PC-3 (cell line): ENCODE data around the gene AGFG1. TPM values are rescaled to one million over a fixed set of nuclear protein-coding genes. Genes with fewer than 3 reads are reported as not detected.
A peak's percentile ranks its signal among the peaks of the same experiment; 100 is the strongest.

ENCODE experiments used
- ATAC-seq: fragments of 200-7000 bp; cut with Tn5 transposase; 2 replicates; pipeline ENCODE4 v1.9.1; 2020; ENCODE audit warnings: mild to moderate bottlenecking, moderate library complexity
- BruUV-seq: library from RNA; stranded (reverse); fragments of 400-500 nt; replicated peaks from 2 replicates; lab custom pipeline; 2021; lab: Mats Ljungman, UMichigan
- CTCF ChIA-PET: fragments of 300-600 bp; sonication (Branson Sonifier 250); formaldehyde crosslinking; loops from one replicate; lab custom pipeline; 2022; ENCODE audit warnings: antibody characterized with exemption; lab: Charles Lee
- POLR2A ChIA-PET: fragments of 300-600 bp; sonication (Branson Sonifier 250); formaldehyde crosslinking; loops from one replicate; lab custom pipeline; 2022; ENCODE audit warnings: antibody characterized with exemption; ENCODE audit not compliant: unreplicated experiment; lab: Charles Lee
- DNase-seq: peaks from one replicate; pipeline ENCODE4 v3.0.0-alpha.2; 2015
- H2AFZ ChIP-seq: fragments of 300-600 bp; sonication (generic); 2 replicates; pipeline ENCODE4 v1.6.0; 2016; ENCODE audit warnings: antibody characterized with exemption, low read length
- H3F3A ChIP-seq: fragments of 300-600 bp; sonication (generic); one replicate; pipeline ENCODE4 v1.6.0; 2017; ENCODE audit warnings: antibody characterized with exemption, low read length, control low read depth, mild to moderate bottlenecking; ENCODE audit not compliant: unreplicated experiment
- H3K27ac ChIP-seq: fragments of 300-600 bp; sonication (generic); 2 replicates; pipeline ENCODE4 v1.5.1; 2016; ENCODE audit warnings: mild to moderate bottlenecking, low read length
- H3K27me3 ChIP-seq: fragments of 300-600 bp; sonication (generic); 2 replicates; pipeline ENCODE4 v1.6.1; 2016; ENCODE audit warnings: low read length, mixed read lengths
- H3K36me3 ChIP-seq: fragments of 300-600 bp; sonication (generic); 2 replicates; pipeline ENCODE4 v1.6.1; 2016; ENCODE audit warnings: low read depth, mixed run types, low read length, mixed read lengths
- H3K4me1 ChIP-seq: fragments of 300-600 bp; sonication (generic); 2 replicates; pipeline ENCODE4 v1.5.1; 2016; ENCODE audit warnings: low read length; ENCODE audit not compliant: insufficient read depth
- H3K4me2 ChIP-seq: fragments of 300-600 bp; sonication (generic); 2 replicates; pipeline ENCODE4 v1.6.0; 2016; ENCODE audit warnings: low read length
- H3K4me3 ChIP-seq: fragments of 300-600 bp; sonication (generic); 2 replicates; pipeline ENCODE4 v1.5.1; 2016; ENCODE audit warnings: mild to moderate bottlenecking, low read length, mixed read lengths
- H3K79me2 ChIP-seq: fragments of 300-600 bp; sonication (generic); 2 replicates; pipeline ENCODE4 v1.6.1; 2017; ENCODE audit warnings: low read length, mixed read lengths
- H3K9ac ChIP-seq: fragments of 300-600 bp; sonication (generic); 2 replicates; pipeline ENCODE4 v1.6.0; 2016; ENCODE audit warnings: mild to moderate bottlenecking, low read length
- H3K9me2 ChIP-seq: fragments of 300-600 bp; sonication (generic); replicated peaks from 2 replicates; pipeline ENCODE4 v1.6.1; 2016; ENCODE audit warnings: mixed run types, low read length, mixed read lengths
- H3K9me3 ChIP-seq: fragments of 300-600 bp; sonication (generic); 2 replicates; pipeline ENCODE4 v1.6.1; 2016; ENCODE audit warnings: low read length, mixed read lengths
- H4K20me1 ChIP-seq: fragments of 300-600 bp; sonication (generic); 2 replicates; pipeline ENCODE4 v1.6.1; 2016; ENCODE audit warnings: low read length, mixed read lengths
- EZH2 ChIP-seq: fragments of 300-600 bp; sonication (generic); IDR thresholded peaks from one replicate; pipeline ENCODE4 v1.6.1; 2017; ENCODE audit warnings: antibody characterized with exemption, mild to moderate bottlenecking, low read length; ENCODE audit not compliant: unreplicated experiment
- EZH2phosphoT487 ChIP-seq: fragments of 300-600 bp; sonication (generic); IDR thresholded peaks from 2 replicates; pipeline ENCODE4 v1.6.1; 2018; ENCODE audit warnings: mild to moderate bottlenecking, antibody characterized with exemption, low read length, borderline replicate concordance
- intact Hi-C: fragments of 100-400 bp; cut with micrococcal nuclease; formaldehyde crosslinking; loops from 2 replicates; pipeline ENCODE4 v1.9.0; 2023
- total RNA-seq: library from RNA; depleted of rRNA; stranded (reverse); fragments of >200 nt; gene quantifications from 2 replicates; pipeline ENCODE4 v1.2.3, GENCODE V29; 2014
- TF ChIP-seq, protein P1 (sequence below): fragments of 300-600 bp; sonication (generic); conservative IDR thresholded peaks from 2 replicates; pipeline ENCODE4 v1.5.1; 2017; ENCODE audit warnings: antibody characterized with exemption, low read depth, mild to moderate bottlenecking, low read length

AGFG1 gene
- total RNA-seq, 1 experiment from 2014 or later = 56.3 TPM

DNA sequence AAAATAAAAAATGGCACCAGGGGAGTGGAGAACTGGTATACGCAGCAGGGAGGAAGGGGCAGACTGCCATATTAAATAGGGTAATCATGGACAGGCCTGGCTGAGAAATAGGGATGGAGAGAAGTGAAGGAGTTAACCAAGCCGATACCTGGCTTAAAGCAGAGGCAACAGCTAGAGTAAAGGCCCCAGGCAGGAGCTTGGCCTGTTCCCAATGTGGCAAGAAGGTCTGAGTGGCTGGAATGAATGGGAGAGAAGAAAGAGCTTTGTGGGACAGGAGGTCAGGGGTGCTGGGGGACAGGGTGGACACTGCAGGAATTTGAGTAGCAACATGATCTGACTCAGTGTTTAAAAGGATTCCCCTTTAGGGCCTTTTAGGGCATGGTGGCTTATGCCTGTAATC is 15.9 kb upstream of the AGFG1 start:
- Histone ChIP-seq H3K9me2 (no peaks in the 10 kb centered on the region), H3F3A (no peaks in the 10 kb centered on the region), H3K4me3 (no peak overlapping the region), H3K27ac (no peak overlapping the region), H3K9me3 (no peaks in the 10 kb centered on the region), H3K4me1 (peaks cover 13% of the 10 kb centered on the region), H3K9ac (no peak overlapping the region), H2AFZ (no peak overlapping the region), H3K27me3 (no peaks in the 10 kb centered on the region), H3K79me2 (no peaks in the 10 kb centered on the region), H3K36me3 (no peaks in the 10 kb centered on the region), H3K4me2 (no peak overlapping the region), H4K20me1 (no peaks in the 10 kb centered on the region)
- ChIA-PET CTCF (no interaction called here), POLR2A (no interaction called here)
- DNase-seq (no peak), ATAC-seq (no peak)
- TF ChIP-seq, protein P1, sequence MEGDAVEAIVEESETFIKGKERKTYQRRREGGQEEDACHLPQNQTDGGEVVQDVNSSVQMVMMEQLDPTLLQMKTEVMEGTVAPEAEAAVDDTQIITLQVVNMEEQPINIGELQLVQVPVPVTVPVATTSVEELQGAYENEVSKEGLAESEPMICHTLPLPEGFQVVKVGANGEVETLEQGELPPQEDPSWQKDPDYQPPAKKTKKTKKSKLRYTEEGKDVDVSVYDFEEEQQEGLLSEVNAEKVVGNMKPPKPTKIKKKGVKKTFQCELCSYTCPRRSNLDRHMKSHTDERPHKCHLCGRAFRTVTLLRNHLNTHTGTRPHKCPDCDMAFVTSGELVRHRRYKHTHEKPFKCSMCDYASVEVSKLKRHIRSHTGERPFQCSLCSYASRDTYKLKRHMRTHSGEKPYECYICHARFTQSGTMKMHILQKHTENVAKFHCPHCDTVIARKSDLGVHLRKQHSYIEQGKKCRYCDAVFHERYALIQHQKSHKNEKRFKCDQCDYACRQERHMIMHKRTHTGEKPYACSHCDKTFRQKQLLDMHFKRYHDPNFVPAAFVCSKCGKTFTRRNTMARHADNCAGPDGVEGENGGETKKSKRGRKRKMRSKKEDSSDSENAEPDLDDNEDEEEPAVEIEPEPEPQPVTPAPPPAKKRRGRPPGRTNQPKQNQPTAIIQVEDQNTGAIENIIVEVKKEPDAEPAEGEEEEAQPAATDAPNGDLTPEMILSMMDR = no peak
- TF ChIP-seq EZH2phosphoT487 = no peak
- no peak for TF ChIP-seq EZH2
- intact Hi-C loops = no loop called here
- BruUV-seq = no TSS peak

DNA sequence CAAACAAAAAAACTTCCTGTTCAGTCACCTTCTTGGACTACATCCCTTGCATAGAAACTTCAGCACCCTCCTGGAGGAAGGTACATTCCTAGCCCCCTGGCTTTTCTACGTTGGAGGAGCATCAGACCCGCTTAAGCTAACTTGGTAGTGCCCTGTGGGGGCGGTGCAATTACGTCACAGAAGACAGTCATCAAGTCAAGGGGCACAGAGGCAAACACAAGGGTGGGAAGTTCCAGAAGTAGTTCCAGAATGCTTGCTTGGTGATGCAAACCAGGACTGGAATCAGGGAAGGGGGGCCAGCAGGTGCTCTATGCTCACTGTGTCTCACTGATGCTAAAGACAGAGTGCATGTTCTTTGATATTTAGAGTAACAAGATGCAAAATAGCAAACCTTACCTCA is 15.2 kb upstream of the AGFG1 start:
- no peak for DNase-seq
- no peaks in the 10 kb centered on the region for H4K20me1 ChIP-seq
- no peak overlapping the region for H3K27ac ChIP-seq
- H3K4me1 ChIP-seq = peaks cover 13% of the 10 kb centered on the region
- no peaks in the 10 kb centered on the region for H3K79me2 ChIP-seq
- no peak overlapping the region for H3K4me3 ChIP-seq
- no peaks in the 10 kb centered on the region for H3K9me3 ChIP-seq
- ChIA-PET POLR2A (no interaction called here), CTCF (no interaction called here)
- H3F3A ChIP-seq = no peaks in the 10 kb centered on the region
- H3K9ac ChIP-seq = no peak overlapping the region
- intact Hi-C loops = no loop called here
- no peaks in the 10 kb centered on the region for H3K9me2 ChIP-seq
- no peak overlapping the region for H2AFZ ChIP-seq
- ATAC-seq = no peak
- H3K36me3 ChIP-seq = no peaks in the 10 kb centered on the region
- no peak overlapping the region for H3K4me2 ChIP-seq
- H3K27me3 ChIP-seq = no peaks in the 10 kb centered on the region
- no TSS peak for BruUV-seq
- no peak for TF ChIP-seq EZH2phosphoT487
- TF ChIP-seq EZH2 = no peak
- TF ChIP-seq, protein P1 = no peak

DNA sequence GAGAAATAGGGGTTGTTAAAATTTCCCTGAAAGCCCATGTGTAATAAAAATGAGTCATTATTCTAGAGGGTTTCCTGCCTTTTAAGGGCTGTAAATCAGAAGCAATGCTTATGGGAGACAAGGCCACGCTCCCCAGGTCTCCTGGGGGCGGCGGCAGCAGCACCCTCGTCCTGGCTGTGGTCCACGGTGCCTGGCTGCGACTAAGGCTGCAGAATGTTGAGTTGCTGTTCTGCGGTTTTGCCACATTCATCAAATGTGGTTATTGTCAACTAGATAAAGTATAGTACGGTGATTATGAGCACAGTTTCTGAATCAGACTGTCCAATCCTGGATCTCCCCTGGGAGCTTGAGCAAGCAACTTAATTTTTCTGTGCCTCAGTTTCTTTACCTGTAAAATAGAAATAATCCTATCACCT is 11.9 kb upstream of the AGFG1 start:
- H3K27me3 ChIP-seq = no peaks in the 10 kb centered on the region
- no peaks in the 10 kb centered on the region for H4K20me1 ChIP-seq
- no peak overlapping the region for H3K4me3 ChIP-seq
- H3K36me3 ChIP-seq = no peaks in the 10 kb centered on the region
- peak; percentile 84 for ATAC-seq
- DNase-seq = peak; percentile 64
- TF ChIP-seq EZH2 (no peak), EZH2phosphoT487 (no peak)
- TF ChIP-seq, protein P1 = no peak
- H3K4me1 ChIP-seq = peaks cover 28% of the 10 kb centered on the region
- H3K27ac ChIP-seq = no peak overlapping the region
- BruUV-seq = no TSS peak
- no peaks in the 10 kb centered on the region for H3K79me2 ChIP-seq
- H3K4me2 ChIP-seq = peak overlapping the region; percentile 49
- intact Hi-C loops = no loop called here
- H3F3A ChIP-seq = no peaks in the 10 kb centered on the region
- no peaks in the 10 kb centered on the region for H3K9me2 ChIP-seq
- no peaks in the 10 kb centered on the region for H3K9me3 ChIP-seq
- ChIA-PET CTCF (no interaction called here), POLR2A (no interaction called here)
- H3K9ac ChIP-seq = no peak overlapping the region
- H2AFZ ChIP-seq = no peak overlapping the region
